ENCODE data around the gene KITLG.
"Not testable (repeated sequence)": the region's sequence is repeated elsewhere in the genome, so short reads cannot be mapped to it uniquely, and the experiment has no call there.

Gene KITLG

GRCh38 chr12:88490425-88490824 lies 89.8 kb downstream of the KITLG start:
- no peak for DNase-seq

- DNase-seq, result no peak
These were observed 107.5 kb downstream of the KITLG start for GRCh38 chr12:88472775-88473174.

GRCh38 chr12:88472248-88472647 lies 108.0 kb downstream of the KITLG start:
- DNase-seq, result no peak

- no peak for DNase-seq
These were observed 108.8 kb downstream of the KITLG start for GRCh38 chr12:88471331-88472045.

DNA sequence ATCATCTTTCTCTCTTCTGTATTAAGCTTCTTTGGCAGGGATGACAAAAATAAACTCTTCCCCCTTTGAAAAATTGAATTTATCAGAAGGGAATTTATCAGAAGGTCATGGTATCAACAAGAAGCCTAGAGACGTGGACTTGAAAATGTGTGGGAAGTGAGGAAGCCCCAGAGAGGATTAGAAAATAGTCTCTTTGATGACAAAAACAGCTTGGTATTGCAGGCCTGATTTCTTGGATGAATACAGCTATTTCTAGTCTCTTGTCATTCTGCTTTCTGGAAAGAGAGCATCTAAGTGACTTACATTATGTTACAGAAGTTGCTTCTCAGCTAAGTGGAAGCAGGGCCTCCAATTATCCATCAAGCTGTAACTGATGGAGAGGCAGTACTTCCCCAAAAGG lies 111.1 kb downstream of the KITLG start:
- no peak for DNase-seq

- DNase-seq, result no peak
These were observed 111.7 kb downstream of the KITLG start for GRCh38 chr12:88468581-88468980.

DNA sequence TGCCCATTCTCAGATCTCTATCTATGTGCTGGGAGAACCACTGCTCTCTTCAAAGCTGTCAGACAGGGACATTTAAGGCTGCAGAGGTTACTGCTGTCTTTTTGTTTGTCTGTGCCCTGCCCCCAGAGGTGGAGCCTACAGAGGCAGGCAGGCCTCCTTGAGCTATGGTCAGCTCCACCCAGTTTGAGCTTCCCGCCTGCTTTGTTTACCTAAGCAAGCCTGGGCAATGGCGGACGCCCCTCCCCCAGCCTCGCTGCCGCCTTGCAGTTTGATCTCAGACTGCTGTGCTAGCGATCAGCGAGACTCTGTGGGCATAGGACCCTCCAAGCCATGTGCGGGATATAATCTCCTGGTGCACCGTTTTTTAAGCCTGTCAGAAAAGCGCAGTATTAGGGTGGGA lies 113.6 kb downstream of the KITLG start:
- DNase-seq, result not testable (repeated sequence)

- no peak for DNase-seq
These were observed 121.9 kb downstream of the KITLG start for GRCh38 chr12:88458327-88458726.

GRCh38 chr12:88453323-88453722 lies 126.9 kb downstream of the KITLG start:
- no peak for DNase-seq

- DNase-seq, result no peak
These were observed 129.1 kb downstream of the KITLG start for GRCh38 chr12:88451205-88451604.

DNA sequence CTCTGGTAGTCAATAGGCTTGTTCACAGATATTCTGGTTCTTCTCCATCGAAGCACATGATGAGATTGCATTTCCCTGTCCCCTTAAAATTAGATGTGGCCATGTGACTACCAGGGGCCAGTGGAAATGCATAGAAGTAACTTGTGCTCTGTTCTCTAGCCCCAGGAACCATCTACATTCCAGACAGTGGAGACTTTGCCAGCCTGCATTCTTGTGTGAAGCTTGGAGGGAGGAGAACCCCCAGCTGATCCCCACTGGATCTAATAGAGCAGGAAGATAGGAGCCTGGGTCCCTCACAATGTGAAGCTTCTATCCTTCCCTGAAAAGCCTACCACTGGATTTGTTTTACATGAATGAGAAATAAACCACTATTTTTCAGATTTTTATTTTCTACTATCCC lies 130.1 kb downstream of the KITLG start:
- DNase-seq, result no peak

DNA sequence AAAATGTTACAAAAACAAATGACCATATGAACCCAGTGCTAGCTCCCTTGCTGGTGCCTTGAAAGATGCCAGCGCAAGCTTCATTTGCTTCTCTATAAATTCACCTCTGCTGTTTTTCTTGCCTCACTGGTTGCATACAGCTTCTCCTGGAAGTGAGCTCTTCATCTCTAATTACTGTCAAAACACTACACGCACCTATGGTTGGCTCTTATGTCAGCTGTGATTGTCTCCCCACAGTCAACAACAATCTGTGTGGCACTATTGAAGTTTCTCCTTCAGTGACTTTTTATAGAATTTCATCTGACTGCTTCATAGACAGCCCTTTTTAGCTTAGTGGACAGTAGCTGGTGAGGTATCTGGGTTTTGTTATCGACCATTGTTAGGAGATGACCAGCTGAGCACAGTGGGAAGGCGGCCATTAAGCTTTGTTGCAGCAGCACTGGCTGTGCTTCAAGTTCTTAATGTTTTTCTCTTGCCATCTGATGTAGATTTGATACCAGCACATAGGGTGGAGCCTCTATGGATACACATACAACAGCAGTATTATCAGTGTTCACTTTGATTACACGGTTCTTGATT lies 131.8 kb downstream of the KITLG start:
- DNase-seq, result no peak

GRCh38 chr12:88445705-88446394 lies 134.4 kb downstream of the KITLG start:
- DNase-seq, result no peak

DNA sequence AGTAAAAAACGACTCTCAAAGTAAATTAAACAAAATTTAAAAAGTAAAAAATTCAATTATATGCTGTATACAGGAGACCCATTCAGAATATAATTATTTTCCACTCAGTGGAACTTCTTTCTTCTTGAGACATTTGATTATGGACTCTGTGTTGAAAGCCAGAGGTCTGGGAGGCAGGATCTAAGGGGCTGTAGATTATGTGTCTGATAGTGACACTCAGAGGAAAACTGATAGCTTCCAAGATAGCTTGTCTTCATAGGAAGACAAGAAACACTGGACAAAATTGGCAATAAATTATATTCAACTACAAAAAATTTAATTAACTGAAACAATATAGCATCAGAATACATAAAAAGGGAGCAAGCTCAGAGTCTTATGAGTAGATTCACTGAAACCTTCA lies 135.8 kb downstream of the KITLG start:
- DNase-seq, result no peak

All from T-helper 2 cell (primary cell).